K562 (cell line): Measurements from ENCODE around the gene F11R. TPM values are rescaled to one million over a fixed set of nuclear protein-coding genes. Genes with fewer than 3 reads are reported as not detected.
"Not testable (repeated sequence)": the region's sequence is repeated elsewhere in the genome, so short reads cannot be mapped to it uniquely, and the experiment has no call there.

Source experiments
- BCL6 ChIP-seq: fragments of 250-450 bp; sonication (Bioruptor Pico); IDR thresholded peaks from 2 replicates; pipeline ENCODE4 v1.4.0; 2020
- CBFA2T2 ChIP-seq: fragments of 450-650 bp; conservative IDR thresholded peaks from 2 replicates; pipeline ENCODE4 v1.6.1; 2017; ENCODE audit warnings: mild to moderate bottlenecking
- CC2D1A ChIP-seq: fragments of 450-650 bp; IDR thresholded peaks from 2 replicates; pipeline ENCODE4 v1.6.1; 2017; ENCODE audit warnings: mild to moderate bottlenecking
- CREB1 ChIP-seq, 2 experiments: sonication (generic) in 1 of 2; formaldehyde crosslinking in 1 of 2; IDR thresholded peaks; 2 replicates each; pipeline versions ENCODE4 v1.6.1 to v1.8.0; 2012 to 2022; ENCODE audit warnings: inconsistent platforms in 1 of 2, mild to moderate bottlenecking in 1 of 2, missing genetic modification reagents in 1 of 2, moderate library complexity in 1 of 2
- FOSL1 ChIP-seq: fragments of 200-800 bp; sonication (Bioruptor generic); conservative IDR thresholded peaks from 2 replicates; pipeline ENCODE4 v1.6.1; 2016; ENCODE audit warnings: missing genetic modification characterization, missing compliant biosample characterization
- FOXA3 ChIP-seq, 2 experiments: fragments of 450-650 bp in 1 of 2; sonication (generic) in 1 of 2; formaldehyde crosslinking; IDR thresholded peaks in 1 of 2; conservative IDR thresholded peaks in 1 of 2; 2 replicates each; pipeline versions ENCODE4 v1.4.0 to v1.8.0; 2020 to 2022; ENCODE audit warnings: mild to moderate bottlenecking in 2 of 2, missing genetic modification reagents in 1 of 2
- HMBOX1 ChIP-seq: sonication (generic); IDR thresholded peaks from 2 replicates; pipeline ENCODE4 v1.6.1; 2016
- ID3 ChIP-seq, 2 experiments: fragments of 250-450 bp in 1 of 2; fragments of 450-650 bp in 1 of 2; sonication (Bioruptor Pico) in 1 of 2; IDR thresholded peaks; 2 replicates each; pipeline versions ENCODE4 v1.6.1 to v1.8.0; 2016 to 2021; ENCODE audit warnings: mild to moderate bottlenecking in 2 of 2, moderate library complexity in 2 of 2, missing compliant biosample characterization in 1 of 2, missing genetic modification characterization in 1 of 2
- KDM1A ChIP-seq, 2 experiments: fragments of 450-650 bp; IDR thresholded peaks; 2 replicates each; pipeline ENCODE4 v1.6.1; 2016; ENCODE audit warnings: mild to moderate bottlenecking in 2 of 2
- NFIC ChIP-seq: fragments of 450-650 bp; IDR thresholded peaks from 2 replicates; pipeline ENCODE4 v1.6.1; 2017; ENCODE audit warnings: mild to moderate bottlenecking, inconsistent platforms
- PHB2 ChIP-seq: fragments of 450-650 bp; IDR thresholded peaks from 2 replicates; pipeline ENCODE4 v1.6.1; 2017; ENCODE audit warnings: low read depth
- POLR2AphosphoS5 ChIP-seq: IDR thresholded peaks from 2 replicates; pipeline ENCODE4 v1.6.1; 2011; ENCODE audit warnings: mild to moderate bottlenecking, low read depth, low read length, moderate library complexity; ENCODE audit not compliant: control insufficient read depth, insufficient read depth
- RUNX1 ChIP-seq: sonication (generic); IDR thresholded peaks from 2 replicates; pipeline ENCODE4 v1.6.1; 2016; ENCODE audit warnings: antibody characterized with exemption, low read depth
- SMAD4 ChIP-seq: fragments of 250-450 bp; sonication (Bioruptor Pico); conservative IDR thresholded peaks from 2 replicates; pipeline ENCODE4 v1.8.0; 2021; ENCODE audit warnings: inconsistent platforms, mild to moderate bottlenecking, moderate library complexity
- SPI1 ChIP-seq: IDR thresholded peaks from 2 replicates; pipeline ENCODE4 v1.6.1; 2011; ENCODE audit warnings: low read depth, low read length, control low read depth, borderline replicate concordance
- TAL1 ChIP-seq: fragments of 450-650 bp; IDR thresholded peaks from 2 replicates; pipeline ENCODE4 v1.6.1; 2016; ENCODE audit warnings: mild to moderate bottlenecking
- TEAD4 ChIP-seq, 2 experiments: sonication (generic) in 1 of 2; formaldehyde crosslinking in 1 of 2; IDR thresholded peaks; 2 replicates each; pipeline versions ENCODE4 v1.6.1 to v1.8.0; 2012 to 2022; ENCODE audit warnings: borderline replicate concordance in 1 of 2, inconsistent platforms in 1 of 2, low read length in 1 of 2, mild to moderate bottlenecking in 1 of 2, missing genetic modification reagents in 1 of 2
- TFAP4 ChIP-seq: sonication (generic); formaldehyde crosslinking; IDR thresholded peaks from 2 replicates; pipeline ENCODE4 v1.8.0; 2022; ENCODE audit warnings: missing genetic modification reagents, mild to moderate bottlenecking, moderate library complexity, borderline replicate concordance
- ZBTB17 ChIP-seq: fragments of 450-650 bp; formaldehyde crosslinking; IDR thresholded peaks from 2 replicates; pipeline ENCODE4 v1.4.0; 2020; ENCODE audit warnings: mild to moderate bottlenecking
- ZNF644 ChIP-seq: fragments of 200-800 bp; sonication (Bioruptor generic); IDR thresholded peaks from 2 replicates; pipeline ENCODE4 v1.6.1; 2016; ENCODE audit warnings: low read depth, missing genetic modification characterization, missing compliant biosample characterization
- polyA plus RNA-seq, 8 experiments: library from polyadenylated mRNA; depleted of rRNA in 4 of 8; stranded (reverse) in 5 of 8; unstranded in 3 of 8; fragments of >200 nt; fragmentation: Nextera tagmentation in 2 of 8; fragmentation: Illumina TruSeq in 1 of 8; extraction: Ambion mirVana in 2 of 8; extraction: Trizol in 1 of 8; gene quantifications; 2 replicates each; pipeline versions ENCODE4 v1.2.1 to v1.2.3, GENCODE V29; 2011 to 2014; ENCODE audit warnings: inconsistent platforms in 1 of 8, missing spikeins in 1 of 8
- total RNA-seq, 7 experiments: library from RNA; depleted of rRNA in 6 of 7; stranded (reverse); fragments of >200 nt in 6 of 7; fragmentation: Illumina TruSeq in 2 of 7; extraction: Trizol in 2 of 7; gene quantifications; 2 replicates each; pipeline versions ENCODE4 v1.2.1 to v1.2.3, GENCODE V29; 2011 to 2021; ENCODE audit warnings: low replicate concordance in 1 of 7
- TF ChIP-seq, protein P1 (sequence below), 2 experiments: fragments of 150-350 bp in 1 of 2; IDR thresholded peaks; 2 replicates each; pipeline ENCODE4 v1.6.1; 2012 to 2016; ENCODE audit warnings: low read depth in 2 of 2, low read length in 2 of 2, mild to moderate bottlenecking in 1 of 2, moderate library complexity in 1 of 2

Gene F11R
- total and polyA plus RNA-seq, 9 of the 15 experiments (the other 6 are each of a cell fraction or from before 2014, with no cell fraction given): 27.4 to 187 (median 52.5) TPM

- TF ChIP-seq, protein P1, sequence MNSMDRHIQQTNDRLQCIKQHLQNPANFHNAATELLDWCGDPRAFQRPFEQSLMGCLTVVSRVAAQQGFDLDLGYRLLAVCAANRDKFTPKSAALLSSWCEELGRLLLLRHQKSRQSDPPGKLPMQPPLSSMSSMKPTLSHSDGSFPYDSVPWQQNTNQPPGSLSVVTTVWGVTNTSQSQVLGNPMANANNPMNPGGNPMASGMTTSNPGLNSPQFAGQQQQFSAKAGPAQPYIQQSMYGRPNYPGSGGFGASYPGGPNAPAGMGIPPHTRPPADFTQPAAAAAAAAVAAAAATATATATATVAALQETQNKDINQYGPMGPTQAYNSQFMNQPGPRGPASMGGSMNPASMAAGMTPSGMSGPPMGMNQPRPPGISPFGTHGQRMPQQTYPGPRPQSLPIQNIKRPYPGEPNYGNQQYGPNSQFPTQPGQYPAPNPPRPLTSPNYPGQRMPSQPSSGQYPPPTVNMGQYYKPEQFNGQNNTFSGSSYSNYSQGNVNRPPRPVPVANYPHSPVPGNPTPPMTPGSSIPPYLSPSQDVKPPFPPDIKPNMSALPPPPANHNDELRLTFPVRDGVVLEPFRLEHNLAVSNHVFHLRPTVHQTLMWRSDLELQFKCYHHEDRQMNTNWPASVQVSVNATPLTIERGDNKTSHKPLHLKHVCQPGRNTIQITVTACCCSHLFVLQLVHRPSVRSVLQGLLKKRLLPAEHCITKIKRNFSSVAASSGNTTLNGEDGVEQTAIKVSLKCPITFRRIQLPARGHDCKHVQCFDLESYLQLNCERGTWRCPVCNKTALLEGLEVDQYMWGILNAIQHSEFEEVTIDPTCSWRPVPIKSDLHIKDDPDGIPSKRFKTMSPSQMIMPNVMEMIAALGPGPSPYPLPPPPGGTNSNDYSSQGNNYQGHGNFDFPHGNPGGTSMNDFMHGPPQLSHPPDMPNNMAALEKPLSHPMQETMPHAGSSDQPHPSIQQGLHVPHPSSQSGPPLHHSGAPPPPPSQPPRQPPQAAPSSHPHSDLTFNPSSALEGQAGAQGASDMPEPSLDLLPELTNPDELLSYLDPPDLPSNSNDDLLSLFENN (IDR thresholded peaks at IDR 0.05; ENCODE audit: low read depth in 2 of 2, low read length in 2 of 2): 0 out of 4 replicates have a peak, but pooled peaks of 1 of the 2 experiments have one; percentile 40
- 0 out of 2 replicates have a peak, but pooled peaks have one; percentile 62 for TF ChIP-seq POLR2AphosphoS5
- peak; percentile 66; the same call in 1 of the 2 replicates for TF ChIP-seq PHB2
- peak; percentile 79 for TF ChIP-seq SPI1
- TF ChIP-seq CC2D1A: peak; percentile 45; the same call in 1 of the 2 replicates
- TF ChIP-seq SMAD4: peak; percentile 89
- peak; percentile 45; the same call in 1 of the 2 replicates for TF ChIP-seq CREB1 (IDR thresholded peaks at IDR 0.05)
- TF ChIP-seq CREB1 (CRISPR knock-in tag; IDR thresholded peaks at IDR 0.05); ID3 (CRISPR knock-in tag; IDR thresholded peaks at IDR 0.05); TEAD4 (CRISPR knock-in tag; IDR thresholded peaks at IDR 0.05; ENCODE audit: borderline replicate concordance): not testable (repeated sequence)
- TF ChIP-seq ID3 (tag; IDR thresholded peaks at IDR 0.05): peak; percentile 99
- TF ChIP-seq TAL1: peak; percentile 88
- TF ChIP-seq TEAD4 (IDR thresholded peaks at IDR 0.05; ENCODE audit: low read length): peak; percentile 91
- TF ChIP-seq BCL6 (CRISPR knock-in tag): peak; percentile 83; the same call in 1 of the 2 replicates
- TF ChIP-seq KDM1A (IDR thresholded peaks at IDR 0.05): peak; percentile 86 to 92
- peak; percentile 92 for TF ChIP-seq HMBOX1
- peak; percentile 68; the same call in 1 of the 2 replicates for TF ChIP-seq RUNX1
- TF ChIP-seq CBFA2T2: peak; percentile 92
- TF ChIP-seq FOXA3 (CRISPR knock-in tag; conservative IDR thresholded peaks at IDR 0.05 in 1 of 2, IDR thresholded peaks at IDR 0.05 in 1 of 2): peak; percentile 17 to 90; a peak in 2 of 4 replicates
- TF ChIP-seq NFIC: peak; percentile 74
- 0 out of 2 replicates have a peak, but pooled peaks have one; percentile 38 for TF ChIP-seq ZBTB17 (CRISPR knock-in tag)
- peak; percentile 88 for TF ChIP-seq FOSL1 (tag)
- TF ChIP-seq TFAP4 (CRISPR knock-in tag): peak; percentile 57
- 0 out of 2 replicates have a peak, but pooled peaks have one; percentile 62 for TF ChIP-seq ZNF644 (tag)
These were observed 71.6 kb downstream of the F11R start (continued) for GRCh38 chr1:160949216-160949880.
